PC-3 (cell line): Measurements from ENCODE around the gene RRBP1. TPM values are rescaled to one million over a fixed set of nuclear protein-coding genes. Genes with fewer than 3 reads are reported as not detected.

ENCODE experiments used
- ATAC-seq: fragments of 200-7000 bp; cut with Tn5 transposase; 2 replicates; pipeline ENCODE4 v1.9.1; 2020; ENCODE audit warnings: mild to moderate bottlenecking, moderate library complexity
- BruUV-seq: library from RNA; stranded (reverse); fragments of 400-500 nt; replicated peaks from 2 replicates; lab custom pipeline; 2021; lab: Mats Ljungman, UMichigan
- CTCF ChIA-PET: fragments of 300-600 bp; sonication (Branson Sonifier 250); formaldehyde crosslinking; loops from one replicate; lab custom pipeline; 2022; ENCODE audit warnings: antibody characterized with exemption; lab: Charles Lee
- POLR2A ChIA-PET: fragments of 300-600 bp; sonication (Branson Sonifier 250); formaldehyde crosslinking; loops from one replicate; lab custom pipeline; 2022; ENCODE audit warnings: antibody characterized with exemption; ENCODE audit not compliant: unreplicated experiment; lab: Charles Lee
- DNase-seq: peaks from one replicate; pipeline ENCODE4 v3.0.0-alpha.2; 2015
- H2AFZ ChIP-seq: fragments of 300-600 bp; sonication (generic); 2 replicates; pipeline ENCODE4 v1.6.0; 2016; ENCODE audit warnings: antibody characterized with exemption, low read length
- H3F3A ChIP-seq: fragments of 300-600 bp; sonication (generic); one replicate; pipeline ENCODE4 v1.6.0; 2017; ENCODE audit warnings: antibody characterized with exemption, low read length, control low read depth, mild to moderate bottlenecking; ENCODE audit not compliant: unreplicated experiment
- H3K27ac ChIP-seq: fragments of 300-600 bp; sonication (generic); 2 replicates; pipeline ENCODE4 v1.5.1; 2016; ENCODE audit warnings: mild to moderate bottlenecking, low read length
- H3K27me3 ChIP-seq: fragments of 300-600 bp; sonication (generic); 2 replicates; pipeline ENCODE4 v1.6.1; 2016; ENCODE audit warnings: low read length, mixed read lengths
- H3K36me3 ChIP-seq: fragments of 300-600 bp; sonication (generic); 2 replicates; pipeline ENCODE4 v1.6.1; 2016; ENCODE audit warnings: low read depth, mixed run types, low read length, mixed read lengths
- H3K4me1 ChIP-seq: fragments of 300-600 bp; sonication (generic); 2 replicates; pipeline ENCODE4 v1.5.1; 2016; ENCODE audit warnings: low read length; ENCODE audit not compliant: insufficient read depth
- H3K4me2 ChIP-seq: fragments of 300-600 bp; sonication (generic); 2 replicates; pipeline ENCODE4 v1.6.0; 2016; ENCODE audit warnings: low read length
- H3K4me3 ChIP-seq: fragments of 300-600 bp; sonication (generic); 2 replicates; pipeline ENCODE4 v1.5.1; 2016; ENCODE audit warnings: mild to moderate bottlenecking, low read length, mixed read lengths
- H3K79me2 ChIP-seq: fragments of 300-600 bp; sonication (generic); 2 replicates; pipeline ENCODE4 v1.6.1; 2017; ENCODE audit warnings: low read length, mixed read lengths
- H3K9ac ChIP-seq: fragments of 300-600 bp; sonication (generic); 2 replicates; pipeline ENCODE4 v1.6.0; 2016; ENCODE audit warnings: mild to moderate bottlenecking, low read length
- H3K9me2 ChIP-seq: fragments of 300-600 bp; sonication (generic); replicated peaks from 2 replicates; pipeline ENCODE4 v1.6.1; 2016; ENCODE audit warnings: mixed run types, low read length, mixed read lengths
- H3K9me3 ChIP-seq: fragments of 300-600 bp; sonication (generic); 2 replicates; pipeline ENCODE4 v1.6.1; 2016; ENCODE audit warnings: low read length, mixed read lengths
- H4K20me1 ChIP-seq: fragments of 300-600 bp; sonication (generic); 2 replicates; pipeline ENCODE4 v1.6.1; 2016; ENCODE audit warnings: low read length, mixed read lengths
- CTCF ChIP-seq: fragments of 300-600 bp; sonication (generic); conservative IDR thresholded peaks from 2 replicates; pipeline ENCODE4 v1.5.1; 2017; ENCODE audit warnings: antibody characterized with exemption, low read depth, mild to moderate bottlenecking, low read length
- EZH2 ChIP-seq: fragments of 300-600 bp; sonication (generic); IDR thresholded peaks from one replicate; pipeline ENCODE4 v1.6.1; 2017; ENCODE audit warnings: antibody characterized with exemption, mild to moderate bottlenecking, low read length; ENCODE audit not compliant: unreplicated experiment
- EZH2phosphoT487 ChIP-seq: fragments of 300-600 bp; sonication (generic); IDR thresholded peaks from 2 replicates; pipeline ENCODE4 v1.6.1; 2018; ENCODE audit warnings: mild to moderate bottlenecking, antibody characterized with exemption, low read length, borderline replicate concordance
- intact Hi-C: fragments of 100-400 bp; cut with micrococcal nuclease; formaldehyde crosslinking; loops from 2 replicates; pipeline ENCODE4 v1.9.0; 2023
- total RNA-seq: library from RNA; depleted of rRNA; stranded (reverse); fragments of >200 nt; gene quantifications from 2 replicates; pipeline ENCODE4 v1.2.3, GENCODE V29; 2014

RRBP1 gene
- total RNA-seq, 1 experiment from 2014 or later: 176 TPM

DNA sequence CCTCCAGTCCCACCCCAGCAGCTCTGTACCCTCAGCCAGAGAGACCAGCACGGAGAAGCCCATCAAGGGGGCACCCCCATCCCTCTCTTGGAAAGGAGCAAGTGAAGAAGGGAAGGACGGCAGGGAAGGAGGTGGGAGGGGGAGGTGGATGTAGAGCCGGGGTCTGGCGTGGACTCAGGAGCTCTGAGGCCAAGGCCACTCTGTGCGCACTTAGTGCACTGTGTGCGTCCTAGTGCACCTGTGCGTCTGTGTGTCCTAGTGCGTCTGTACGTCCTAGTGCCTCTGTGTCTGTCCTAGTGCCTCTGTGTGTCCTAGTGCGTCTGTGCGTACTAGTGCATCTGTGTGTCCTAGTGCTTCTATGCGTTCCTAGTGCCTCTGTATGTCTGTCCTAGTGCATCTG is 58.0 kb downstream of the RRBP1 start:
- Histone ChIP-seq H3K9me2 (no peaks in the 10 kb centered on the region), H3K36me3 (peaks cover 45% of the 10 kb centered on the region; the same call in 1 of the 2 replicates), H3K9me3 (no peaks in the 10 kb centered on the region), H3K79me2 (no peaks in the 10 kb centered on the region), H3F3A (no peaks in the 10 kb centered on the region), H3K27me3 (no peaks in the 10 kb centered on the region), H3K4me3 (no peak overlapping the region), H3K4me2 (no peak overlapping the region), H3K4me1 (no peaks in the 10 kb centered on the region), H4K20me1 (no peaks in the 10 kb centered on the region), H3K9ac (no peak overlapping the region), H2AFZ (no peak overlapping the region), H3K27ac (no peak overlapping the region)
- ChIA-PET CTCF (interaction anchor here (0.6 kb wide), 1 partner anchor 74 kb away, joined by 8 read pairs; no protein-coding TSS in a partner anchor), POLR2A (interaction anchor here (0.7 kb wide), 1 partner anchor 22 kb away, joined by 11 read pairs; no protein-coding TSS in a partner anchor)
- DNase-seq: no peak
- no TSS peak for BruUV-seq
- intact Hi-C loops: no loop called here
- ATAC-seq: no peak
- TF ChIP-seq CTCF: no peak
- TF ChIP-seq EZH2phosphoT487: no peak
- TF ChIP-seq EZH2: no peak

DNA sequence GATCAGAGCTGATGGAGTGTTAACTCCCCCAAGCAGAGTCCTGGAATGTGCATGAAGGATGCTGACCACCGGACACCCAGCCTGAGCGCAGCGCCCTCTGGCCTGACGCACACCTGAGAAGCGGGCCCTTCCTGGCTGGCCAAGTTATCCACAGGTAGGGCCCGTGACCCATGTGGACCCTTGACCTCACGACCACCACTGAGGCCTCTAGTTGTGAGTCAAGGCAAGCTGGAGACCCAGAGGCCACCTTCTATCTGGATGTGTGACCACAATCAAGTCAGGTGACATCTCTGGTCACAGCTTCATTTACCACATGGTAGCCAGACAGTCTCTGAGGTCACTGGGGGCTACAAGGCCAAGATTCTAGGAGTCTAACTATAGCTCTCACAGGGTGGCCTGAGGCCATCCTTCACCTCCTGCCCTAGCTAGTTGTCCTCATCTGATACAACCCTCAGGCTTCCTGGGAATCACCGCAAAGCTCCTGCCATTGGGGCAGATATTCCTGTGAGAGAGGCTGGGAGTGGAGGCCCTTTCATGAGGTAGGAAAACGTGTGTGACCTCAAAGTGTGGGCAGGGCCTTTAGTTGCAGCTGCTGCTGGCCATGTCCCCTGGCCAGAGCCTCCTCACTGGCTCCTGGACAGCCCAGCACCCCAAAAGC is 59.1 kb downstream of the RRBP1 start:
- Histone ChIP-seq H4K20me1 (no peaks in the 10 kb centered on the region), H3K9ac (no peak overlapping the region), H3K4me1 (no peaks in the 10 kb centered on the region), H3K4me3 (no peak overlapping the region), H3F3A (no peaks in the 10 kb centered on the region), H3K4me2 (no peak overlapping the region), H2AFZ (no peak overlapping the region), H3K9me3 (no peaks in the 10 kb centered on the region), H3K27ac (no peak overlapping the region), H3K79me2 (no peaks in the 10 kb centered on the region), H3K27me3 (no peaks in the 10 kb centered on the region), H3K36me3 (peaks cover 54% of the 10 kb centered on the region; the same call in 1 of the 2 replicates), H3K9me2 (no peaks in the 10 kb centered on the region)
- no peak for ATAC-seq
- ChIA-PET POLR2A (no interaction called here), CTCF (no interaction called here)
- no peak for DNase-seq
- intact Hi-C loops: no loop called here
- TF ChIP-seq EZH2 (no peak), CTCF (no peak), EZH2phosphoT487 (no peak)
- BruUV-seq: no TSS peak
